Kidney (tissue), 14 donors: ENCODE data around the gene PRKCZ. TPM values are rescaled to one million over a fixed set of nuclear protein-coding genes. Genes with fewer than 3 reads are reported as not detected.

Experiments
- DNase-seq, 5 donors: peaks; one replicate each; pipeline ENCODE4 v3.0.0-alpha.2; 2013 to 2020
- FAIRE-seq: peaks from 2 replicates; lab custom pipeline; 2012; peaks lifted over from hg19 to GRCh38; lab: Jason Lieb, UNC
- H3K27ac ChIP-seq, 2 donors: one replicate each; pipeline ENCODE4 v1.7.0; 2013; ENCODE audit warnings: low read depth in 2 of 2, low read length in 2 of 2, inconsistent platforms in 1 of 2
- H3K27me3 ChIP-seq: one replicate; pipeline ENCODE4 v1.7.1; 2013; ENCODE audit warnings: low read length, inconsistent platforms; ENCODE audit not compliant: control insufficient read depth, insufficient read depth
- H3K36me3 ChIP-seq, 3 donors: one replicate each; pipeline versions ENCODE4 v1.7.0 to v1.7.1; 2013; ENCODE audit warnings: low read length in 3 of 3, control low read depth in 1 of 3, inconsistent platforms in 1 of 3; ENCODE audit not compliant: insufficient read depth in 3 of 3, control insufficient read depth in 2 of 3
- H3K4me1 ChIP-seq, 3 donors: one replicate each; pipeline versions ENCODE4 v1.7.0 to v1.7.1; 2013; ENCODE audit warnings: low read length in 3 of 3, inconsistent platforms in 1 of 3, low read depth in 1 of 3; ENCODE audit not compliant: control insufficient read depth in 2 of 3, insufficient read depth in 2 of 3
- H3K4me3 ChIP-seq, 3 donors: one replicate each; pipeline versions ENCODE4 v1.7.0 to v1.8.1; 2013; ENCODE audit warnings: low read length in 3 of 3, control low read depth in 1 of 3, inconsistent platforms in 1 of 3
- H3K9ac ChIP-seq, 3 donors: one replicate each; pipeline versions ENCODE4 v1.7.0 to v1.7.1; 2013; ENCODE audit warnings: low read length in 3 of 3, control low read depth in 1 of 3, inconsistent platforms in 1 of 3
- H3K9me3 ChIP-seq, 3 donors: one replicate each; pipeline versions ENCODE4 v1.7.0 to v1.7.1; 2013; ENCODE audit warnings: low read length in 3 of 3, control low read depth in 1 of 3, inconsistent platforms in 1 of 3; ENCODE audit not compliant: control insufficient read depth in 2 of 3, insufficient read depth in 1 of 3
- intact Hi-C: fragments of 100-400 bp; cut with DNase I; formaldehyde crosslinking; loops from one replicate; pipeline ENCODE4 v1.11.1; 2022
- polyA plus RNA-seq: library from polyadenylated mRNA; stranded (reverse); fragments of 350-450 nt; fragmentation: Illumina TruSeq; extraction: RNeasy Lipid Tissue Mini Kit (QIAGEN cat#74804); gene quantifications from one replicate; pipeline ENCODE4 v1.2.3, GENCODE V29; 2014; ENCODE audit warnings: low read depth, low replicate concordance; ENCODE audit not compliant: insufficient read depth
- total RNA-seq: library from RNA; stranded (reverse); fragmentation: NEBNext Ultra II Directional; extraction: Animal tissue kit (Norgen Biotek cat#: 25700); gene quantifications from one replicate; pipeline ENCODE4 v1.2.1, GENCODE V29; 2021
- TF ChIP-seq, protein P1 (sequence below): IDR thresholded peaks from 3 replicates; pipeline ENCODE4 v1.5.1; 2012; ENCODE audit warnings: mild to moderate bottlenecking, moderate library complexity, borderline replicate concordance; ENCODE audit not compliant: insufficient read depth; ENCODE audit errors: extremely low read depth
- donor health status: control.
- donor health status: control.
- donor health status: control.
- donor health status: control.
- donor health status: control.
- donor health status: DM: yes; HTN: yes; CAD: no.
- donor health status: Normal renal cell carcinoma (clear cell type).

Gene PRKCZ
- total and polyA plus RNA-seq, 2 donors from 2014 or later = 24.7 to 42.4 TPM

DNA sequence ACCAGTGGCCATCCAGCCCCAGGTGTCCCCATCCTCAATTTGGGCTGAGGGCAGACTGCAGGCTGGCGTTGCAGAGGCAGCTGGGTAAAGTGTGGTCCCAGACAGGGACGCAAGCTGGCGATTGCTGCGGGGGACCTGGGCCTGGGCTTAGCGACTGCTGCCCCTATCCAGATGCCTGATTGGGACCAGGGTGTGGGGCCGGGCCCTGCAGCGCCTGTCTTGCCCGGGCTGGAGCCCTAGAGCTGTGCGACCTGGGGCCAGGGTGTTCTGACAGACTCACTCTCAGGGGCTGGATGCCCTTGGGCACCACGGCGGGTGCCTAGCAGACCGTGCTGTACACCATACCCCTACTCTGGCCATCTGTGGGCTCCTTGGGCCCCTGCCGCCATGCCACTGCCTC lies 160.6 kb downstream of the PRKCZ start:
- TF ChIP-seq, protein P1, sequence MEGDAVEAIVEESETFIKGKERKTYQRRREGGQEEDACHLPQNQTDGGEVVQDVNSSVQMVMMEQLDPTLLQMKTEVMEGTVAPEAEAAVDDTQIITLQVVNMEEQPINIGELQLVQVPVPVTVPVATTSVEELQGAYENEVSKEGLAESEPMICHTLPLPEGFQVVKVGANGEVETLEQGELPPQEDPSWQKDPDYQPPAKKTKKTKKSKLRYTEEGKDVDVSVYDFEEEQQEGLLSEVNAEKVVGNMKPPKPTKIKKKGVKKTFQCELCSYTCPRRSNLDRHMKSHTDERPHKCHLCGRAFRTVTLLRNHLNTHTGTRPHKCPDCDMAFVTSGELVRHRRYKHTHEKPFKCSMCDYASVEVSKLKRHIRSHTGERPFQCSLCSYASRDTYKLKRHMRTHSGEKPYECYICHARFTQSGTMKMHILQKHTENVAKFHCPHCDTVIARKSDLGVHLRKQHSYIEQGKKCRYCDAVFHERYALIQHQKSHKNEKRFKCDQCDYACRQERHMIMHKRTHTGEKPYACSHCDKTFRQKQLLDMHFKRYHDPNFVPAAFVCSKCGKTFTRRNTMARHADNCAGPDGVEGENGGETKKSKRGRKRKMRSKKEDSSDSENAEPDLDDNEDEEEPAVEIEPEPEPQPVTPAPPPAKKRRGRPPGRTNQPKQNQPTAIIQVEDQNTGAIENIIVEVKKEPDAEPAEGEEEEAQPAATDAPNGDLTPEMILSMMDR = no peak
- DNase-seq = peak in 2 of 5 donors; percentile 66 to 76
- H3K4me1 ChIP-seq = peaks cover 0 to 62% (median 51%) of the 10 kb centered on the region in 3 donors
- no peaks in the 10 kb centered on the region for H3K9me3 ChIP-seq
- H3K36me3 ChIP-seq = no peaks in the 10 kb centered on the region
- no peak overlapping the region for H3K27ac ChIP-seq
- H3K27me3 ChIP-seq = no peaks in the 10 kb centered on the region
- no peak for FAIRE-seq
- intact Hi-C loops = loop anchor here (10.0 kb wide), 1 partner anchor 104 kb away; no protein-coding TSS in a partner anchor
- H3K4me3 ChIP-seq = no peak overlapping the region
- H3K9ac ChIP-seq = no peak overlapping the region

DNA sequence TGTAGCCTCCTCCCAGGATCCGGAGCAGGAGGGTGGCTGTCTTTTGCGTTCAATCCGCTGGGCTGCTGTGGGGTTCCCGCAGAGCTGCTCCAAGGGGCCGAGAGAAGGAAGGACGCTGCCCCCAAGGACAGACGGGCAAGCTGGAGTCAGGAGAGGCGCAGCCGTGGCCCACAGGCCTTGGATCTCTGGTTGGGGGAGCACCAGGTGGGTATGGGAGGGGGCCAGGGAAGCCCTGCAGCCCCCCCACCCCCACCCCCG lies 162.0 kb downstream of the PRKCZ start:
- Histone ChIP-seq H3K27ac (peak overlapping the region; percentile 96 to 97), H3K4me3 (peak overlapping the region in 1 of 3 donors; percentile 29)
- intact Hi-C loops = loop anchor here (10.0 kb wide), 1 partner anchor 103 kb away; no protein-coding TSS in a partner anchor

DNA sequence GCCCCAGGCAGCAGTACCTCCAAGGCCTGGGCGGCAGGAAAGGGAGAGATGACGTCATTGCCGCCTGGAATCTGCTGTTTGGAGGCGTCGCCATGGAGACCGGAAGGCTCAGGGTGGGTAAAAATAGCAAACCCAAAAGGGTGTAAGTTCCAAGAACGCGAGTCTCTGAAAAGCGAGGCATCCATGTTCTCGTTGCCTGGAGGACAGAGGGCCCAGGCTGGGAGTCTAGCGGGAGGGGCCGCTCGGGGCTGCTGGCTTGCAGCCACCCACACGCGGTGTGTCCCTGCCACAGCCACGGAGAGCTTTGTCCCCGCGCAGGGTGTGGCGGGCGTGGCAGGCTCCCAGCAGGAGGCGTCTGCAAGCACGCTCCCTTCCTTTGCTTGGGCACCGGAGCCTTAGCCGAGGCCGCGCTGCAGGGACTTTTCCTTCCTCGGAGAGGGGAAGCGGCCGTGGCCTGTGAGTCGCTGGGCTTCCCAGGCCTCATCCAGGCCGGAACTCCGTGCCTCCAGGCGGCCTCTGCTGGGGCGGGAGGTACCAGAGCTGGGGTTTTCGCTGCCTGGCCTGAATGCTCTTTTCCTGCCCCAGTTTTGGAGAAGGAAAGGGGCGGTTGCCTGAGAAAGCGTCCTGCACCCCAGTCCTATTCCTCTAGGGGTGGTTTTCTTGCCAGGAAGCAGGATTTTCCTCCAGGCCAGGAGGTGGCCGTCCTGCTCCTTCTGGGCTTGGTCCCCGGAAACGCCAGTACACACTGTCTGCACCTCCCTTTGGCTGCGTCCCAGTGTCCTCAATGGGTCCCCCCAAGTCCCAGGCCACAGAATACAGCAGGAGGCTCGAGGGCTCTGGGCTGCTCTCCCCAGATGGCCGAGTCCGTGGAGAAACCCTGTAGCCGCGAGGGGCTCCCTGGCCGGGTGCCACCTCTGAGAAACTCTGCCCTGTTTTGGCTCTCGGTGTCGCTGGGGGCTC lies 162.6 kb downstream of the PRKCZ start:
- TF ChIP-seq, protein P1 = no peak
- H3K9ac ChIP-seq = peak overlapping the region in 2 of 3 donors; percentile 56 to 83
- H3K27me3 ChIP-seq = no peaks in the 10 kb centered on the region
- H3K36me3 ChIP-seq = no peaks in the 10 kb centered on the region
- no peaks in the 10 kb centered on the region for H3K9me3 ChIP-seq
- H3K27ac ChIP-seq = peak overlapping the region; percentile 96 to 97
- peak overlapping the region in 2 of 3 donors; percentile 0 to 46 for H3K4me3 ChIP-seq
- H3K4me1 ChIP-seq = peaks cover 0 to 46% (median 35%) of the 10 kb centered on the region in 3 donors
- peak; percentile 95 to 98 (median 97) for DNase-seq
- intact Hi-C loops = loop anchor here (10.0 kb wide), 1 partner anchor 102 kb away; no protein-coding TSS in a partner anchor
- FAIRE-seq = no peak

More for the DNA sequence above, 162.0 kb downstream of the PRKCZ start:
- DNase-seq = no peak
- H3K9me3 ChIP-seq = no peaks in the 10 kb centered on the region
- peaks cover 0 to 51% (median 39%) of the 10 kb centered on the region in 3 donors for H3K4me1 ChIP-seq
- FAIRE-seq = no peak
- H3K9ac ChIP-seq = peak overlapping the region in 1 of 3 donors; percentile 69
- no peaks in the 10 kb centered on the region for H3K36me3 ChIP-seq
- no peaks in the 10 kb centered on the region for H3K27me3 ChIP-seq
- TF ChIP-seq, protein P1 = no peak
